SHP77 treated with DMSO at 0.1 percent for 48 hours (cell line): Measurements from ENCODE around the gene LRP1B.
A peak's percentile ranks its signal among the peaks of the same experiment; 100 is the strongest.

Experiments
- DNase-seq: peaks from one replicate; lab custom pipeline; 2025; lab: John Stamatoyannopoulos, UW

Gene LRP1B

DNA sequence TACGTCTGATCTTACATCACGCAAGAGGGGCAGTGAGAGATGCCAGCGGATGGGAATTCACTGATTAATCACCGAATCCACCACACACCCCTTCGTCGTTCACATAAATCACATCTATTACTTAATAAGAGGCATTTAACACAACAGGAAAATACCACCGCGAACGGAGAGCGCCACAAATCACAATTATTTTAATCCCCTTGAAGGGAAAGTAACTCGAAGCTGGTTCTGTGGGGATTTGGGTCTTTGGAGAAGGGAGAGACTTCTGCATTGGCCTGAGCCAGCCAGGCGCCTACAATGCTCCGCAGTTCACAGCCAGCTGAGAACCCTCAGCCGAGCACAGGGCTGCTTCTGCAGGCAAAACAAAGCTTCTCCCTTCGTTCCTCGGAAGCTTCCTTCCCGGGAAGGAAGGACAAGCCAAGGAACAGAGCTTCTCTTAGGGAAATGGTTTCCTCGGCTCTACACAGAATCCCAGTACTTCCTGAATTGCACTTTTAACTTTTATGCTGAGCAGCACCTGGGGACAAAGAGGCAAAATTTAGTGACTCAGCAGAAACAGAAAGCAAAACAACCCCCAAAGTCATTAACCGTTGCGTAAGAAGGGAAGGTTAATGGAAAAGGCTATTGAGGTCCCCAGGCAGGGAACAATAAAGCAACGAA is at the start of gene LRP1B:
LRP1B (minus strand) TSS at position 7 of the 660 bp plus-strand sequence. CDS start 287 bp downstream, outside the sequence.
- no peak for DNase-seq

DNA sequence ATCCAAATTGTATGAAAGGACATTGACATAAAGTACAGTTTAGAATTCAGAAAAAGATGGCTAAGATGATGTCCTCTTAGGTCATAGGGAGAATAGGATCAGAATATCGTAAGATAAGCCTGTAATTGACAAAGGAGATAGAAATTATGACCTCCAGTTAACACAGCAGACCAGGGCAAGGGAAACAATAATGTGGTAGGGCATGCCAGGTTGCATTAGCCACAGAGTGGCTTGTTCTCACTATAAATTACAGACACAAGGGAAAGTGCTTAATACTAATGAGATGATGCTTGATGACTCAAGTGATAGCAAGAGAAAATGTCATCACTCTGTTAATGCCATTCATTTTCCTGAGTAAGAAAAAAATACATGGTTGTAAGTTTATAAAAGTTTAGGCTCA is 48.9 kb upstream of the LRP1B start:
- no peak for DNase-seq

- no peak for DNase-seq
Measured at GRCh38 chr2:142178604-142179003, 47.8 kb upstream of the LRP1B start.

DNA sequence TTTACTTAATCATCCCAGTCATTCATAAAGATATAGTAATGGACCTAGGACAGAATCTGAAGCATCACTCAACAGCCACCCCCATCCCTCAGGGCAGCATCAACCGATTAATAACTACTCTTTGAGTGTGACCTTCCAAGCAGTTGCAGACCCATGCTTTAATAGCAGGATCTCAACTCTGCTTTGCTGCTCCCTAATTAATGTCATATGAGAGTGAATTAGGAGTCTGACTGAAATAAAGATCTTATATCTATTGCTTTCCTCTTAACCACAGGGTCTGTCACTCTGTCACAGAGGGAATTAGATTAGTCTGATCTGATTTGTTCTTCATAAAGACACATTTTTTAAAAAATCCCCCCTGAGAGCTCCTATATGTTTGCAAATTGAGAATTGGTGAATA is 46.1 kb upstream of the LRP1B start:
- DNase-seq = no peak

- no peak for DNase-seq
Measured at GRCh38 chr2:142175813-142176338, 45.1 kb upstream of the LRP1B start.

- no peak for DNase-seq
Measured at GRCh38 chr2:142174176-142174575, 43.4 kb upstream of the LRP1B start.

- no peak for DNase-seq
Measured at GRCh38 chr2:142170847-142171246, 40.0 kb upstream of the LRP1B start.

- DNase-seq = peak; percentile 5
Measured at GRCh38 chr2:142165790-142166189, 35.0 kb upstream of the LRP1B start.

- no peak for DNase-seq
Measured at GRCh38 chr2:142153601-142154000, 22.8 kb upstream of the LRP1B start.

- no peak for DNase-seq
Measured at GRCh38 chr2:142150453-142150852, 19.6 kb upstream of the LRP1B start.

DNA sequence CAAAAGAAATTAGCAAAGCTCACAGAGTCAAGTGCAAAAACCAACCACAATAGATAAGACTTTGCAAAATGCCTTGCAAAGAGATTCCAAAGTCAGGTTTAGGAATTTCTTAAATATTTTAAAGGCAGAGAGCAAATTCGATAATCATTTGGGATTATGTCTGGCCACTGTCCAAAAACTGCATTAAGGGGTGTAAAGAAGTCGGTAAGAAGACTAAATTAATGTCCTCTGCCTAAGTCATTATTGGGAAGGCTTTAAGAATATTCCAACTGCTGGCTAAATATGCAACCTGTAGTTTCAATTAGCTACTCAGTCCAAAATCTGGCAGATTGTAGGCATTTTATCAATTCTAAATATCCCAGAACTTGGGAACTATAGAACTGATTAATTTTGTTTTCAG is 13.7 kb upstream of the LRP1B start:
- DNase-seq = no peak

GRCh38 chr2:142142595-142142994 is 11.8 kb upstream of the LRP1B start:
- DNase-seq = no peak

DNA sequence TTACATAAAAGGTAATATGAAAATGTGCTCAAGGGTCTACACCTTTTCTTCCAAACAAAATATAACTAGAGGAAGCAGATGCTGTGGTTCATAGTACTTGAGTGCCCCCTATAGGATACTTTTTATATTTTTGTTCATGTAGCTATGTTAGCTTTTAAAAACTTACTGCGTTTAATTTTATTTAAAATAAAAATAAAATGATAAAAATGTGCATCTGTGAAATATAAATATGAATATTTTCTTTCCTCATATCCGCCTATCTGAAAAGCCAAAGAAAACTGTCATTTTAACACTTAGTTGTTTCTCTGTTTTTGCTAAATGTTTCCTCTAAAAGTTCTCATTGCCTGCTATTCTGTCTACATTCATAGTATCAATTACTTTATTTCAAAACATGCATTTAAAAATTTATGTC is 9.6 kb upstream of the LRP1B start:
- no peak for DNase-seq

DNA sequence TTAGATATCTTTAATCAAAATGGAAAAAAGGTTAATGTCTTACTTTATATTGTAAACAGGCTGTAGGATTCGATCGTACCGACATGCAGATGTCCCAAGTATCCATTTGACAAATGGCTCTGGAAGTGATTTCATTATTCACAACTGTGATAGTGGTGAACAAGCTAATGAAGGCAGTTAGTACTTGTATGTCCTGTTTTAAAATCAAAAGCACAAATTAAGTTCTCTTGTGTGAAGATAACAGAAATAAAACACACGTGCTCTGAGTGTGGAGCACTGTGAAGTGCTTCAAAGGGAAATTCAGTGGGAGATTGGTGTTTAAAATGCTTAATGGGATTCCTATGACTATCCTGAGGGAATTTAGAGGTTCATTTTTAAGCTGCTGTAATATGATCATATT is 8.6 kb upstream of the LRP1B start:
- DNase-seq = no peak

- no peak for DNase-seq
Measured at GRCh38 chr2:142136571-142136970, 5.8 kb upstream of the LRP1B start.

DNA sequence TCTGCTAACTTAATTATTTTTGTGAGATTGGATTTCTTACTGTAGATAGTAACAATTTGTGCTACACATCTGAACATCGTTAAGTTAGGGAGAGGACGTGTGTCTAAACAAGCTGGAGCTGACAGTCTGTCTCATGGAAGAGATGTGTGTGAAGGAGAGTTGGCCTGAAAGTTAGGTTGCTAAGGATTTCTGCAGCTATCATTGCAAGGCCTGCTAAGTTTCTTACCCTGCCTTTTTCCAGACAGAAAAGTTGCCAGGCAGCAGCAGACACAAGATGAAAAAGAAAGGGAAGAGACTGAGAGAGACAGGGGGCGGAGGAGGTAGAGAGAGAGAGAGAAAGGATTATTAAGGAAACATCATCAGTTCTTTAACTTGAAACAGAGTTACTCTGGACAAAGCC is 4.1 kb upstream of the LRP1B start:
- DNase-seq = no peak

DNA sequence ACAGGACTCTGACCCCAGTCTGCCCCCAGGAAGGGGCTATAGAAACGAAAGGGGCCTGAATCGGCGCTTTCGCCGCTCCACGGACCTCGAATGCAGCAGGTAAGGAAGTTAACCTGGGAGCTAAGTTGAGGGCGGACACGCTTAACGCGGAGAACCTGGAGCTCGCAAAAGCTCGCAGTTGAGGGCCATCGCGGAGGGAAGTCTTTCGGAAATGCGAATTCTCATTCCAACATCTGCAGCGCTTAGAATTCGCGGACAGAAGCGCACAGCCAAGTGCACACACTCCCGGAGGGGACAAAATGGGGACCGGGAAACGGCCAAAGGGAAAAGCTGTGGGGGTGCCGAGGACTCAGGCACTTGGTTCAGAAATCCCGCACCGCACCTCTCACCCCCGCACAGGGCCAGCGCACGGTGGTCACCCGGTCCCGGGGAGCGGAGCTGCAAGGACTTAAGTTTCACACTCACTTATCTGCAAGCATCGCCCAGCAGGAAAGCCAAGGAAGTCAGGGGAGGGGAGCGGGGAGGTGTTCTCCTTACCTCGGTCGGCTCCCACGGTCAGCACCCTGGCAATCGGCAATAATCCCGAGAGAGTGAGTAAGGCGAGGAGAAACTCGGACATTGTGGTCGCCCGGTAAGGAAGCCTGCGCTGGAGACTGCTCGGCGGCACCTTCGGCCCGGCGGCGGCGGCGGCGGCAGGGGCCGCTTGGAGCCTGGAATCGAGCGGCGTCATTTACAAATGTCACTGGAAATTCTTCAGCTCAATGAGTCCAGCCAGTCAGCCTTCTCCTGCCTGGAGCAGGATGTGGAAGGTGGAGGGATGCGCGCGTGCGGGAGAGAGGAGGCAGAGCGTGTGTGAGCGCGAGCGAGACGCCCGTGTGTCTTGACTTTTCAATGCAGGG is 456 bp downstream of the LRP1B start:
- DNase-seq = peak; percentile 36

DNA sequence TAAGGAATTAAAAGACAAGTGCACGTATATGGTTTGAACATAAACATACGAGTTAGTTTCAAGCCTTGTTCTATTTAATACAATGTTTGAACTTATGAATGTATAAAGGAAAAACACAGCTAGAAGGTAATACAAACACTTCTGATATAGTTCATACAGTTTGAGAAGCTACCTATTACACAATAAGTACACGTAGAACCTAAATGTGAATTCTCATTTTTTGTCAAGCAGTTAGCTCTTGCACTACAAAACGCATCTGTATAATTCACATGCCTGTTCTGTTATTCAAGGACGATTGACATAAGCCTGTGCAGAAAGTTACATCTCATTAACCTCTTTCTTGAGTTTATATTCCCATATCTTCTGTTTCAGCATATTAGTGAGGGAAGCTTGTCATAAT is 2.7 kb downstream of the LRP1B start:
- DNase-seq = no peak

DNA sequence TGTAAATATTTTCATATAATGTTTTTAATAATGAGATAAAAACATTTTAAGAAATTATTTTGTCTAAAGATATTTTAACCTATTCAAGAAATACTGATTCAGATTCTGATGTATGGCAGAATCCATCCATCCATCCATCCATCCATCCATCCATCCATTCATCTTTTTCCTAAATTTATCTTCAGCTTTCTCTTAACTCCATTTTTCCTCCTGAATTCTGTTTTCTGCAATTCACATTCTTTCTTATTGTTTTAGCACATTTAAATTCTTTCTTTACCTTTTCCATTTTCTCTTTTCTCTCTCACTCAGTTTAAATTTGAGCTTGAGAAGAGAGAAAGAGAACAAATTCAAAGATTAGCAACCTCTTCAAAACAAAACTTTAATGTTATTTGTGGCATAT is 3.6 kb downstream of the LRP1B start:
- DNase-seq = no peak

DNA sequence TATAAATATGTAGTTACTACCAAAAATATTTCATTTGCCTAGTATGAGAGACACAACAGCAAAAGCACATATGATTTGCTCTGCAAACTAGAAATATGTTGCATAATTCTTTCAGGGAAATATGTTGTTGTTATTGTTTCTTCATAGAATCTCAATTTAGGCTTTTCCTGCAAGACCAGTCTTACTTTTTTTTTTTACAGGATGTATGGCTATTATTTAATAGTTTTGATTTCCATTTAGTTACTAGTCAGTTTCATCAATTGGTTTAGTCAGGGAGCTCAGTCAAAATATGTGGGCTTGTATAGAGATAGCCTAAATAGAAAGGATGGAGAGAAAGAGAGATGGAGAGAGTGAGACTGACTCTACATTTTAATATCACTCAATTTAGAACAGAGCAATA is 6.1 kb downstream of the LRP1B start:
- no peak for DNase-seq

DNA sequence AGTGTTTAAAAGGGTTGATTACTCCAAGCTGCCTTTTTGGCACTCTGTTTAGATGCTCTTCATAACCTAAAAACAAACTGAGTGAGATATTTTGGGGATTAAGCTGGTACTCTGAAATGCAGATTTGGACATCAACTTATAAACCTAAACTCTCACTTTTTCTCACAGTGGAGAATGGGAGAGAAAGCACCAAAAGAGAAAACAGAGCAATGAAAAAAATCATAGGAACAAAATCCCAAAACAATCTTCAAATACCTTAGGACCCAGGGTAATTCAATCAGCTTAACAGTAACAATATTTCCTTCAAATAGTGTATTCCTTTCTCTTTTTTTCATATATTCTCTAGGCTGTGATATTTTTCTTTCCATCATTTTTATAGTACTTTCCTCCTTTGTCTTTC is 11.5 kb downstream of the LRP1B start:
- DNase-seq = no peak

DNA sequence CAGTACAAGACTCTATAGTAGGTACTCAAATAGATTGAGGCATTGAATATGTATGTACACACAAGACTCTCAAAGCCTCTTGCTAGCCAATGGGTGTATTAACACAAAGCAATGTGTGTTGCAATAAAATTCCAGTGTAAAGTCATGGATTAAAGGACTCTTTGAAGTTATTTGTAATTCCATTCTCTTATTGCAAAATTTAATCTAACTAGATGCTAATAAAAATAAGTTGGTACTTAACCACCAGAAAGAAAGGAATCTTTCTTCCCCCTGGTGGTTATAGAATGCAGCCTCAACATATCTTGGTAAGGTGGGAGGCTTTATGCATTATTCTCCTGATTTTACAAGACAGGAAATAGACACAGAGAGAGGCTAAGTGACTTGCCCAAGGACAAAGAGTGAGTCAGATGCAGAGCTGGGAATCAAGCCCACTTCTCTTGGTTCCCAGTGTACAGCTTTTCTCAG is 18.0 kb downstream of the LRP1B start:
- DNase-seq = no peak

DNA sequence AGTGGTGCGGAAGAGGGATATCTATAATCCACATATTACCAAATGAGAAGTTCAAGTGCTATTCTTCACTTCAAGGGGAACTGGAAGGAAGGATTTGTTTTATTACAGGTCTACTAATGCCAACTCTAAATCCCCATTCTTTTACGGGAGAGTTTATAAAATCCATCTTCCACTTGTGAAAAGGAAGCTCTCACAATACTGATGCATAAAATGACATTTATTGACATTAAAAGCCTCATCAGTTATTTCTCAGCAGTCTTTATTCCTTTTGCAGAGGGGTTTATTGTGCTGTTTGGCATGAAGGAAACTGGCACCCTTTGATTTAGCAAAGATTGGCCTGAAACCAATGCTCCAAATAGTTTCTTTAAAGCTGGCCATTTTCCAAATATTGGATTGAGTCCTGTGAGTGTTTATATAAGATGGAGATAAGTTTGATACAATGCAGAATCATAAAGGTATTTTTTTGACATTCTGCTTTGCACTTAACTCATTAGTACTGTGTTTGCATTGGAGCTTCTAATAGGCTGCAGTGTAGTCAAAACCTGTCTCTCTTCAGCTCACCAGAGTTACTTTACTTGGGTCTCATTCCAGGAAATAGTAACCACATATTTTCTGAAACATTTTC is 26.6 kb downstream of the LRP1B start:
- DNase-seq = no peak
